ENCODE results near the gene DSC1.

Gene DSC1, protein sequence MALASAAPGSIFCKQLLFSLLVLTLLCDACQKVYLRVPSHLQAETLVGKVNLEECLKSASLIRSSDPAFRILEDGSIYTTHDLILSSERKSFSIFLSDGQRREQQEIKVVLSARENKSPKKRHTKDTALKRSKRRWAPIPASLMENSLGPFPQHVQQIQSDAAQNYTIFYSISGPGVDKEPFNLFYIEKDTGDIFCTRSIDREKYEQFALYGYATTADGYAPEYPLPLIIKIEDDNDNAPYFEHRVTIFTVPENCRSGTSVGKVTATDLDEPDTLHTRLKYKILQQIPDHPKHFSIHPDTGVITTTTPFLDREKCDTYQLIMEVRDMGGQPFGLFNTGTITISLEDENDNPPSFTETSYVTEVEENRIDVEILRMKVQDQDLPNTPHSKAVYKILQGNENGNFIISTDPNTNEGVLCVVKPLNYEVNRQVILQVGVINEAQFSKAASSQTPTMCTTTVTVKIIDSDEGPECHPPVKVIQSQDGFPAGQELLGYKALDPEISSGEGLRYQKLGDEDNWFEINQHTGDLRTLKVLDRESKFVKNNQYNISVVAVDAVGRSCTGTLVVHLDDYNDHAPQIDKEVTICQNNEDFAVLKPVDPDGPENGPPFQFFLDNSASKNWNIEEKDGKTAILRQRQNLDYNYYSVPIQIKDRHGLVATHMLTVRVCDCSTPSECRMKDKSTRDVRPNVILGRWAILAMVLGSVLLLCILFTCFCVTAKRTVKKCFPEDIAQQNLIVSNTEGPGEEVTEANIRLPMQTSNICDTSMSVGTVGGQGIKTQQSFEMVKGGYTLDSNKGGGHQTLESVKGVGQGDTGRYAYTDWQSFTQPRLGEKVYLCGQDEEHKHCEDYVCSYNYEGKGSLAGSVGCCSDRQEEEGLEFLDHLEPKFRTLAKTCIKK

DNA sequence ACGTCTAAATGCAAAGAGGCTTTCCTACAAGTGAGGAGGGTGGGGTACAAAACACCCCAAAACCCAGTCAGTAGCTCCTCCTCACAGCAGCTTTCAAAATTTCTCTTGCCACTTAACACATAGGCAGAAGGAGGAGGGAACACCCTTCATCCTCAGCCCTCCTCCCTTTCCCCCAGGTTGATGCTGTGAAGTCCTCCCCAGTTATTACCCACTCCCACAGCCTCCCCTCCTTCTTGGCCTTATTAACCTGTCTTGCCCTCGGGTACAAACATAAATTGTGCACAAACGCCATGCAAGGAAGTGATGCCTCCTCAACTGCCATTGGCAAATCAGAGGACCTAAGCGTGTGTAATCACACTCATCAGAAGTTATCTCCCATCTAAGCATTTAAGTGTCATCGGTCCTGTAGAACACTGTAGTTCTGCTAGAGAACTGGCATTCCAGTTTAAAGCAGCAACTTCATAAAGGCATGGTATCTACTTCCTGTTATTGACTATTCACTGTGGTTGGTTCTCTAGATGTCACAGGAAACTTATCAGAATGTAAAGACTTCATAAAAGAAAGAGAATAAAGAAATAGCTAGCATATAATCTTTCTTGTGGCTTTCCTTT lies at the start of gene DSC1:
Gene DSC1 (minus strand): TSS at position 32 of the 611 bp plus-strand sequence. CDS start 262 bp downstream, outside the sequence.
- TF ChIP-seq, protein P1, sequence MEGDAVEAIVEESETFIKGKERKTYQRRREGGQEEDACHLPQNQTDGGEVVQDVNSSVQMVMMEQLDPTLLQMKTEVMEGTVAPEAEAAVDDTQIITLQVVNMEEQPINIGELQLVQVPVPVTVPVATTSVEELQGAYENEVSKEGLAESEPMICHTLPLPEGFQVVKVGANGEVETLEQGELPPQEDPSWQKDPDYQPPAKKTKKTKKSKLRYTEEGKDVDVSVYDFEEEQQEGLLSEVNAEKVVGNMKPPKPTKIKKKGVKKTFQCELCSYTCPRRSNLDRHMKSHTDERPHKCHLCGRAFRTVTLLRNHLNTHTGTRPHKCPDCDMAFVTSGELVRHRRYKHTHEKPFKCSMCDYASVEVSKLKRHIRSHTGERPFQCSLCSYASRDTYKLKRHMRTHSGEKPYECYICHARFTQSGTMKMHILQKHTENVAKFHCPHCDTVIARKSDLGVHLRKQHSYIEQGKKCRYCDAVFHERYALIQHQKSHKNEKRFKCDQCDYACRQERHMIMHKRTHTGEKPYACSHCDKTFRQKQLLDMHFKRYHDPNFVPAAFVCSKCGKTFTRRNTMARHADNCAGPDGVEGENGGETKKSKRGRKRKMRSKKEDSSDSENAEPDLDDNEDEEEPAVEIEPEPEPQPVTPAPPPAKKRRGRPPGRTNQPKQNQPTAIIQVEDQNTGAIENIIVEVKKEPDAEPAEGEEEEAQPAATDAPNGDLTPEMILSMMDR (IDR thresholded peaks at IDR 0.05; ENCODE audit: extremely low read depth, insufficient read depth, missing control alignments) = no peak
- in situ Hi-C loops (cut with MboI; ENCODE audit: low pct_unique_long_range_greater_than_20kb, low sequenced_read_pairs, unreplicated experiment) = no loop called here
- no peak for DNase-seq (ENCODE audit: low spot score)

DNA sequence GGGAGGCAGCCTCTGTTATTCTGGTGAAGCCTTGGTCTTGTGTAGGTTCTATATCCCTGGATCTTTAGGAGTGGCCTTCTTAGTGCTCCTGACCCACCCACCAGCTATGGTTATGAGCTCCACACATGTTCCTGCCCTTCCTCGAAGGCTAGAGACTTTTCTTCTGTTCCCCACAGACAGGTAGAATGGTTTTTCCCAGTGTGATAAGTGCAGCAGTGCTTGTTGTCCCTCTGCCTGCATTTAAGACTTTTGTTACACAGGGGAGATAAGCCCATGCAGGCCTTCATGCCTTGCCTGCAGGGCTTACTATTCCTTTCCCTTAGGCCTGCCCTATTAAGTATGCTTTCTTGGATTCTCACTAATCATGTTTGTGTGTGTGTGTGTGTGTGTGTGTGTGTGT lies 48.4 kb upstream of the DSC1 start:
- DNase-seq (ENCODE audit: low spot score) = no peak
- TF ChIP-seq, protein P1 (IDR thresholded peaks at IDR 0.05; ENCODE audit: extremely low read depth, insufficient read depth, missing control alignments) = no peak
- in situ Hi-C loops (cut with MboI; ENCODE audit: low pct_unique_long_range_greater_than_20kb, low sequenced_read_pairs, unreplicated experiment) = no loop called here

DNA sequence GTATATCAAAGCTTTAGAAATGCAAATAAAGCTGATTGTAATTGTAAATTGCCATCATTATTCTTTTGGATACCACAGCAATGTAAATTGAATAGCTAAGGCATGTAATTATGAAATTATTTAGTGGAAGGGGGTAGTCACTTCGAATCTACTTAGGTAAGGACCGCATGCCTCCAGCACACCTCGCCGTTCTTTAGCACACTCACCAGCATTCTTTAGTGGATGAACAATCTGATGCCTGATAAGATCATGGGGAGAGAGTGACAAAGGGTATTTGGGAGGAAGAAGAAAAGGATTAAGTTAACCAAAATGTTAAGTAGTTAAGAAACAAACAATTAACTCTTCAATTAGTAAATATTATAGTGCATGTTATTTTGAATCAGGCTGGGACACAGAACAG lies 46.4 kb upstream of the DSC1 start:
- no peak for DNase-seq (ENCODE audit: low spot score)
- TF ChIP-seq, protein P1 (IDR thresholded peaks at IDR 0.05; ENCODE audit: extremely low read depth, insufficient read depth, missing control alignments) = no peak
- in situ Hi-C loops (cut with MboI; ENCODE audit: low pct_unique_long_range_greater_than_20kb, low sequenced_read_pairs, unreplicated experiment) = no loop called here

DNA sequence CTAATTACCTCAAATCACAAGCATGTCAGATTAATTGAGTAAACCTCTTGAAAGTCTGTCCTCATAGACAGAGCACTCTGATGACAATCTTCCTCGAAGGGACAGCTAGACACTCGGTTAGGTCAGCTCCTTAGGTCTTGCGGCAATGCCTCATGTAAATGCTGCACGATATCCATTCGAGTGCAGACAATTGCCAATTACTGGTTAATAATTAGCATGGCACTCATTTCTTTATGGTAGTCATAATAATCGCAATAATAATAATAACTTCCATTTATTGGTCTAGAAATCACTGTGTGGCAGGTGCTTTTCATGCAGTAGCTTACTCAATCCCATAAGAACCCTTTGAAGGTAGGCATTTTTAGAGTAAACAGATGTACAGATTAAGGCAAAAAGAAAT lies 44.7 kb upstream of the DSC1 start:
- in situ Hi-C loops (cut with MboI; ENCODE audit: low pct_unique_long_range_greater_than_20kb, low sequenced_read_pairs, unreplicated experiment) = no loop called here
- TF ChIP-seq, protein P1 (IDR thresholded peaks at IDR 0.05; ENCODE audit: extremely low read depth, insufficient read depth, missing control alignments) = no peak
- DNase-seq (ENCODE audit: low spot score) = no peak

DNA sequence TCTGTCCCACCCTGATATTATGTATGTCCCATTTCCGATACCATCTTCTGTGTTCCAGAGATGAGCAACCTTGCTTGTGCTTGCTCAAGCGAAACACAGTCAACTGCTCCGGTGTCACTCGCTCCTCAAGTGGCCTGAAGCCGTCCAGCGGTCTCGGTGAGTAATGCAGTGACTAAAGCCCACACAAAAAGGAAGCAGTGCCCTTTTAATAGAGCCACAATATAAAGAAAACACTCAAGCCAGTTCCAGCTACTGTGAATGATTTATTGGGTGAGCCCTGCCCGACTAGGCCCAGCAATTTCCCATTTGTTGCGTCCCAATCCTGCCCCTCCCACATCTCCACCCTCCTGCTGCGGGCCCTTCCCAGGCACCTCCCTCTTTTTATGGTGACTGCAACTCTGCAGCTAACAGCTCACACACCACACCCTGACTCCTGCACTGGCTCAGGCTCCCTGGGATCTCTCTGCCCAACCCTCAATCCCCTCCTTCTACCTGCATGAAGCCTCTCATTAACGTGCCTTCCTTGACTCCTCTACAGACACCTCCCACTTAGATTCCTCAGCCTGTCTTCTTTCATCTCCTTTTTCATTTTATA lies 44.2 kb upstream of the DSC1 start:
- in situ Hi-C loops (cut with MboI; ENCODE audit: low pct_unique_long_range_greater_than_20kb, low sequenced_read_pairs, unreplicated experiment) = no loop called here
- TF ChIP-seq, protein P1 (IDR thresholded peaks at IDR 0.05; ENCODE audit: extremely low read depth, insufficient read depth, missing control alignments) = peak; percentile 15
- peak; percentile 43 for DNase-seq (ENCODE audit: low spot score)

DNA sequence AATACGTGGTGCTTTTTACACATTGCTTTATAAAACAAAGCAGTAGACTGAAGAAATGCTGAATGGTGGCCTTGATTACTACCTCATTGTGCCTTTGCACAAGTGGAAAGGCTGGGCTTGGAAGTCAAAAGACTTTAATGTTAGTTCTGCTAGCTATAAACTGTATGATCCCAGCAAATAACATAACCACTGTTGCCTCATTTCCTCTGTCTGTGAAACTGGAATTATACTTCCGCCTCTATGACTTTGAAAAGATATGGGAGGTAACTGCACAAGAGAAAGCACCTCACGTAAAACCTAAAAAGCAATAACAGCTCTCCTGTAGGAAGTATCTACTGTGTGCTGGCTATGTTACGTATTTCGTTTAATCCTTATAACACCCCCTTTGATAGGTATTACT lies 43.4 kb upstream of the DSC1 start:
- TF ChIP-seq, protein P1 (IDR thresholded peaks at IDR 0.05; ENCODE audit: extremely low read depth, insufficient read depth, missing control alignments) = no peak
- in situ Hi-C loops (cut with MboI; ENCODE audit: low pct_unique_long_range_greater_than_20kb, low sequenced_read_pairs, unreplicated experiment) = no loop called here
- DNase-seq (ENCODE audit: low spot score) = no peak
